DOHH2 (cell line): ENCODE data around the gene CTBP1.

Experiments
- EZH2phosphoT487 ChIP-seq: fragments of 200-600 bp; sonication (generic); IDR thresholded peaks from 2 replicates; pipeline ENCODE4 v1.6.1; 2017; ENCODE audit warnings: borderline replicate concordance, mild to moderate bottlenecking, antibody characterized with exemption, low read length, moderate library complexity, mixed read lengths
- TF ChIP-seq, protein P1 (sequence below): fragments of 200-600 bp; sonication (generic); IDR thresholded peaks from one replicate; pipeline ENCODE4 v1.5.1; 2014; ENCODE audit warnings: antibody characterized with exemption, mild to moderate bottlenecking, low read depth, low read length; ENCODE audit not compliant: poor library complexity, severe bottlenecking

GRCh38 chr4:1227816-1228215, 21.1 kb downstream of the CTBP1 start:
- TF ChIP-seq, protein P1, sequence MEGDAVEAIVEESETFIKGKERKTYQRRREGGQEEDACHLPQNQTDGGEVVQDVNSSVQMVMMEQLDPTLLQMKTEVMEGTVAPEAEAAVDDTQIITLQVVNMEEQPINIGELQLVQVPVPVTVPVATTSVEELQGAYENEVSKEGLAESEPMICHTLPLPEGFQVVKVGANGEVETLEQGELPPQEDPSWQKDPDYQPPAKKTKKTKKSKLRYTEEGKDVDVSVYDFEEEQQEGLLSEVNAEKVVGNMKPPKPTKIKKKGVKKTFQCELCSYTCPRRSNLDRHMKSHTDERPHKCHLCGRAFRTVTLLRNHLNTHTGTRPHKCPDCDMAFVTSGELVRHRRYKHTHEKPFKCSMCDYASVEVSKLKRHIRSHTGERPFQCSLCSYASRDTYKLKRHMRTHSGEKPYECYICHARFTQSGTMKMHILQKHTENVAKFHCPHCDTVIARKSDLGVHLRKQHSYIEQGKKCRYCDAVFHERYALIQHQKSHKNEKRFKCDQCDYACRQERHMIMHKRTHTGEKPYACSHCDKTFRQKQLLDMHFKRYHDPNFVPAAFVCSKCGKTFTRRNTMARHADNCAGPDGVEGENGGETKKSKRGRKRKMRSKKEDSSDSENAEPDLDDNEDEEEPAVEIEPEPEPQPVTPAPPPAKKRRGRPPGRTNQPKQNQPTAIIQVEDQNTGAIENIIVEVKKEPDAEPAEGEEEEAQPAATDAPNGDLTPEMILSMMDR = no peak
- TF ChIP-seq EZH2phosphoT487 = no peak
